Right lobe of liver (tissue), 4 donors: ENCODE measurements around the gene CAPNS2.

Experiments
- CTCF ChIP-seq, 4 donors: fragments of 200-600 bp in 3 of 4; fragments of 450-650 bp in 1 of 4; IDR thresholded peaks; one replicate each; pipeline versions ENCODE4 v1.5.1 to v1.8.0; 2016 to 2022; ENCODE audit warnings: antibody characterized with exemption in 4 of 4, mild to moderate bottlenecking in 2 of 4
- POLR2A ChIP-seq: fragments of 450-650 bp; IDR thresholded peaks from one replicate; pipeline ENCODE4 v1.6.1; 2017; ENCODE audit warnings: antibody characterized with exemption, mild to moderate bottlenecking
- donor health status: DM: no; HTN: no; CAD: no.
- donor health status: DM: no; HTN: no; CAD: no.
- donor health status: DM: no; HTN: yes; CAD: no.

GRCh38 chr16:55577887-55578286 lies 11.4 kb downstream of the CAPNS2 start:
- TF ChIP-seq CTCF (IDR thresholded peaks at IDR 0.05): no peak
- TF ChIP-seq POLR2A: no peak
